Endothelial cell of umbilical vein (primary cell): ENCODE data around the gene KIF6. TPM values are rescaled to one million over a fixed set of nuclear protein-coding genes. Genes with fewer than 3 reads are reported as not detected.

Source experiments
- BruUV-seq: library from RNA; stranded (reverse); fragments of 400-500 nt; replicated peaks from 2 replicates; lab custom pipeline; 2021; lab: Mats Ljungman, UMichigan
- CTCF ChIA-PET: fragments of 300-600, 350-600 bp; sonication (Branson Sonifier 250); formaldehyde crosslinking; loops from one replicate; lab custom pipeline; 2021; ENCODE audit warnings: antibody characterized with exemption, inconsistent platforms; lab: Charles Lee
- POLR2A ChIA-PET: fragments of 300-600, 350-600 bp; sonication (Branson Sonifier 250); formaldehyde crosslinking; loops from one replicate; lab custom pipeline; 2021; ENCODE audit warnings: antibody characterized with exemption, inconsistent platforms; lab: Charles Lee
- DNase-seq: peaks from one replicate; pipeline ENCODE4 v3.0.0-alpha.2; 2011; ENCODE audit warnings: low read depth, low spot score
- FAIRE-seq: peaks from 2 replicates; lab custom pipeline; 2011; peaks lifted over from hg19 to GRCh38; lab: Jason Lieb, UNC
- H2AFZ ChIP-seq: 2 replicates; pipeline ENCODE4 v1.6.0; 2012; ENCODE audit warnings: low read depth, low read length, control low read depth, inconsistent platforms
- H3K27ac ChIP-seq: 2 replicates; pipeline ENCODE4 v1.5.1; 2011; ENCODE audit warnings: low read depth, mild to moderate bottlenecking, control low read depth, low read length, moderate library complexity; ENCODE audit not compliant: insufficient read depth
- H3K27me3 ChIP-seq, 2 experiments: 2 replicates each; pipeline versions ENCODE4 v1.6.0 to v1.6.1; 2011; ENCODE audit warnings: low read length in 2 of 2, mixed read lengths in 1 of 2; ENCODE audit not compliant: control insufficient read depth in 2 of 2, insufficient read depth in 2 of 2
- H3K36me3 ChIP-seq, 2 experiments: 2 replicates in 1 of 2; 3 replicates in 1 of 2; pipeline ENCODE4 v1.5.1; 2011; ENCODE audit warnings: low read length in 2 of 2, mild to moderate bottlenecking in 1 of 2, moderate library complexity in 1 of 2; ENCODE audit not compliant: control insufficient read depth in 2 of 2, insufficient read depth in 2 of 2; ENCODE audit errors: extremely low read depth in 1 of 2
- H3K4me1 ChIP-seq: 3 replicates; pipeline ENCODE4 v1.5.1; 2011; ENCODE audit warnings: mild to moderate bottlenecking, low read length; ENCODE audit not compliant: control insufficient read depth, insufficient read depth; ENCODE audit errors: extremely low read depth
- H3K4me2 ChIP-seq: 2 replicates; pipeline ENCODE4 v1.6.1; 2011; ENCODE audit warnings: low read length, control low read depth, mixed read lengths; ENCODE audit not compliant: insufficient read depth
- H3K4me3 ChIP-seq, 3 experiments: fragments of 200-600 bp in 1 of 3; sonication (generic), shearing (Covaris generic) in 1 of 3; replicated peaks in 1 of 3; 2 replicates each; pipeline ENCODE4 v1.5.1; 2011 to 2016; ENCODE audit warnings: control low read depth in 3 of 3, low read length in 3 of 3, mild to moderate bottlenecking in 2 of 3, inconsistent platforms in 1 of 3, low read depth in 1 of 3, moderate library complexity in 1 of 3; ENCODE audit not compliant: insufficient read depth in 1 of 3
- H3K79me2 ChIP-seq: 2 replicates; pipeline ENCODE4 v1.6.0; 2012; ENCODE audit warnings: low read length, inconsistent platforms; ENCODE audit not compliant: control insufficient read depth, insufficient read depth
- H3K9ac ChIP-seq: replicated peaks from 2 replicates; pipeline ENCODE3; 2011; ENCODE audit warnings: low read length, control low read depth; ENCODE audit not compliant: insufficient read depth; ENCODE audit errors: extremely low read depth
- H3K9me1 ChIP-seq: replicated peaks from 3 replicates; pipeline ENCODE4 v1.6.0; 2011; ENCODE audit warnings: mild to moderate bottlenecking, low read length; ENCODE audit not compliant: control insufficient read depth, insufficient read depth; ENCODE audit errors: extremely low read depth
- H3K9me3 ChIP-seq: replicated peaks from 2 replicates; pipeline ENCODE4 v1.5.1; 2012; ENCODE audit warnings: low read length, inconsistent platforms; ENCODE audit not compliant: control insufficient read depth, insufficient read depth
- H4K20me1 ChIP-seq: replicated peaks from 2 replicates; pipeline ENCODE3; 2011; ENCODE audit warnings: mild to moderate bottlenecking, low read length; ENCODE audit not compliant: control insufficient read depth, insufficient read depth; ENCODE audit errors: extremely low read depth
- CTCF ChIP-seq, 2 donors: IDR thresholded peaks; 1 replicate in 1 of 2; 2 replicates in 1 of 2; pipeline ENCODE4 v1.5.1; 2011; ENCODE audit warnings: low read length in 2 of 2, mild to moderate bottlenecking in 2 of 2, moderate library complexity in 2 of 2, control low read depth in 1 of 2, inconsistent platforms in 1 of 2, low read depth in 1 of 2; ENCODE audit not compliant: insufficient read depth in 1 of 2; ENCODE audit errors: extremely low read depth in 1 of 2
- EZH2 ChIP-seq: IDR thresholded peaks from 2 replicates; pipeline ENCODE4 v1.6.1; 2012; ENCODE audit warnings: borderline replicate concordance, low read depth, mild to moderate bottlenecking, moderate library complexity, low read length, inconsistent platforms; ENCODE audit not compliant: severe bottlenecking
- FOS ChIP-seq: IDR thresholded peaks from 2 replicates; pipeline ENCODE4 v1.6.1; 2011; ENCODE audit warnings: mild to moderate bottlenecking, low read length, moderate library complexity, borderline replicate concordance; ENCODE audit not compliant: insufficient read depth
- GATA2 ChIP-seq: IDR thresholded peaks from 2 replicates; pipeline ENCODE4 v1.7.0; 2011; ENCODE audit warnings: low read depth, mild to moderate bottlenecking, moderate library complexity, mixed read lengths, low read length; ENCODE audit not compliant: insufficient read length, insufficient read depth
- JUN ChIP-seq: IDR thresholded peaks from 2 replicates; pipeline ENCODE4 v1.6.1; 2011; ENCODE audit warnings: borderline replicate concordance, low read depth; ENCODE audit not compliant: insufficient read length, insufficient read depth
- MAX ChIP-seq: IDR thresholded peaks from 2 replicates; pipeline ENCODE4 v1.6.1; 2011; ENCODE audit not compliant: insufficient read depth, insufficient read length
- MYC ChIP-seq: IDR thresholded peaks from one replicate; pipeline ENCODE4 v1.6.1; 2011; ENCODE audit warnings: mild to moderate bottlenecking, low read depth, low read length
- POLR2A ChIP-seq: IDR thresholded peaks from 2 replicates; pipeline ENCODE4 v1.6.1; 2012; ENCODE audit warnings: low read depth, mild to moderate bottlenecking, control low read depth, low read length
- POLR2AphosphoS5 ChIP-seq: IDR thresholded peaks from 2 replicates; pipeline ENCODE4 v1.6.1; 2012; ENCODE audit warnings: low read depth, mild to moderate bottlenecking, control low read depth, low read length, moderate library complexity; ENCODE audit not compliant: insufficient read depth
- dilution Hi-C: fragments of 300-500 bp; cut with MboI; formaldehyde crosslinking; loops from one replicate; pipeline ENCODE4 v1.15.0; 2019; ENCODE audit warnings: low sequenced_read_pairs; ENCODE audit not compliant: extremely low pct_ligation_motif_present
- intact Hi-C: fragments of 100-400 bp; cut with micrococcal nuclease; formaldehyde crosslinking; loops from one replicate; pipeline ENCODE4 v1.10.0; 2022
- polyA plus RNA-seq, 4 experiments: library from polyadenylated mRNA; depleted of rRNA in 3 of 4; stranded (reverse) in 3 of 4; unstranded in 1 of 4; fragments of >200 nt; gene quantifications; 2 replicates each; pipeline versions ENCODE4 v1.2.1 to v1.2.3, GENCODE V29; 2011 to 2012; ENCODE audit warnings: missing spikeins in 1 of 4
- total RNA-seq: library from RNA; stranded (reverse); gene quantifications from 2 replicates; pipeline ENCODE4 v1.2.3, GENCODE V29; 2021

The KIF6 gene
- total and polyA plus RNA-seq, 2 donors (not counting 3 experiments of a cell fraction or from before 2014, with no cell fraction given): not detected

GRCh38 chr6:39420300-39421265, 304.6 kb downstream of the KIF6 start:
- TF ChIP-seq GATA2: no peak
- TF ChIP-seq MAX: no peak
- no peak for TF ChIP-seq JUN
- TF ChIP-seq FOS: no peak
- no peak for TF ChIP-seq MYC
- TF ChIP-seq POLR2AphosphoS5: no peak
- no peak for TF ChIP-seq CTCF (IDR thresholded peaks at IDR 0.05; ENCODE audit: extremely low read depth in 1 of 2, insufficient read depth in 1 of 2, low read depth in 1 of 2, low read length in 2 of 2)
- TF ChIP-seq EZH2: no peak
- TF ChIP-seq POLR2A: no peak
- Histone ChIP-seq H4K20me1 (no peaks in the 10 kb centered on the region), H3K9me3 (no peaks in the 10 kb centered on the region), H3K9me1 (no peaks in the 10 kb centered on the region), H3K27me3 (peaks cover 0 to 3% of the 10 kb centered on the region in 2 experiments), H3K4me3 (no peak overlapping the region), H3K27ac (no peak overlapping the region), H3K4me2 (no peak overlapping the region), H3K9ac (no peak overlapping the region), H2AFZ (no peak overlapping the region), H3K4me1 (peaks cover 6% of the 10 kb centered on the region), H3K79me2 (no peaks in the 10 kb centered on the region), H3K36me3 (no peaks in the 10 kb centered on the region)
- DNase-seq (no peak), FAIRE-seq (no peak)
- CTCF ChIA-PET: no interaction called here
- POLR2A ChIA-PET: no interaction called here
- no TSS peak for BruUV-seq
- dilution Hi-C loops: no loop called here
- intact Hi-C loops: loop anchor here (10.0 kb wide), 1 partner anchor 514 kb away; the partner anchor contains the start of gene MOCS1
